Activated B cell treated with CpG ODN at 0.5 μM for 24 hours (primary cell): Measurements from ENCODE around the gene ZNF783. TPM values are rescaled to one million over a fixed set of nuclear protein-coding genes. Genes with fewer than 3 reads are reported as not detected.

Experiments used
- ATAC-seq: fragments of 200-7000 bp; cut with Tn5 transposase; one replicate; pipeline ENCODE4 v1.10.0; 2021; ENCODE audit warnings: low read depth, mild to moderate bottlenecking, moderate library complexity
- CTCF ChIA-PET: fragments of 350-600 bp; sonication (Branson Sonifier 250); formaldehyde crosslinking; loops from one replicate; lab custom pipeline; 2021; ENCODE audit warnings: antibody characterized with exemption; lab: Charles Lee
- POLR2A ChIA-PET: fragments of 350-600 bp; sonication (Branson Sonifier 250); formaldehyde crosslinking; loops from one replicate; lab custom pipeline; 2021; ENCODE audit warnings: antibody characterized with exemption; lab: Charles Lee
- DNase-seq: peaks from one replicate; pipeline ENCODE4 v3.0.0; 2022
- H3K27ac Mint-ChIP-seq: one replicate; pipeline ENCODE4 v1.8.0; 2020; ENCODE audit warnings: mixed read lengths
- H3K27me3 Mint-ChIP-seq: one replicate; pipeline ENCODE4 v1.8.0; 2021; ENCODE audit warnings: mixed read lengths
- H3K36me3 Mint-ChIP-seq: one replicate; pipeline ENCODE4 v1.8.0; 2021; ENCODE audit warnings: low read depth, mixed read lengths
- H3K4me1 Mint-ChIP-seq: one replicate; pipeline ENCODE4 v1.8.0; 2021; ENCODE audit warnings: mixed read lengths
- H3K4me3 Mint-ChIP-seq: one replicate; pipeline ENCODE4 v1.8.0; 2020; ENCODE audit warnings: mild to moderate bottlenecking, mixed read lengths
- H3K9me3 Mint-ChIP-seq: one replicate; pipeline ENCODE4 v1.8.0; 2020; ENCODE audit warnings: mixed read lengths
- CTCF ChIP-seq: fragments of 200-600 bp; IDR thresholded peaks from one replicate; pipeline ENCODE4 v1.8.0; 2022; ENCODE audit warnings: antibody characterized with exemption, mild to moderate bottlenecking
- intact Hi-C: fragments of 100-400 bp; cut with micrococcal nuclease; formaldehyde crosslinking; loops from one replicate; pipeline ENCODE4 v1.15.1; 2024
- total RNA-seq: library from RNA; stranded (reverse); gene quantifications from 2 replicates; pipeline ENCODE4 v1.2.3, GENCODE V29; 2022

ZNF783 gene
- total RNA-seq, 1 donor from 2014 or later: 34.1 TPM

DNA sequence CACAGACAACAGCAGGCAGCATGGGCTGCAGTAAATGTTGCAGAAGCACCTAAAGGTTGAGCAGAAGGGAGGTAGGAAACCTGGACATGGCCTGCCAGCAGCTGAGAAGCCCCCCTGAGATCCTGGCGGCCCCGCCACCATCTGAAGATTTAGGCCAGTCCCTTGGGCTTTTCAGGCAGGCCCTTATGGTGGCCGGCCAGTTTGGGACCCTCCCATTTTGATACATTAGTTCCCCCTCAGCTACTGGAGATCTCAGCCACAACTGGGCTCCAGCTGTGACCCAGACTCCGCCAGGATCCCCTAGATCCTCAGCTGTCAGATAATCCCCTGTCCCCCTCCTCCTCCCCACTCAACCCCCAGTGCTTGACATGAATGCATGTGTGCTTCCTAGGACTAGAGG, 34.4 kb downstream of the ZNF783 start:
- CTCF ChIA-PET: no interaction called here
- POLR2A ChIA-PET: no interaction called here
- no peak overlapping the region for H3K4me3 Mint-ChIP-seq
- DNase-seq (no peak), ATAC-seq (no peak)
- peaks cover 11% of the 10 kb centered on the region for H3K36me3 Mint-ChIP-seq
- no peak for TF ChIP-seq CTCF
- H3K4me1 Mint-ChIP-seq: peaks cover 2% of the 10 kb centered on the region
- peaks cover 5% of the 10 kb centered on the region for H3K9me3 Mint-ChIP-seq
- H3K27me3 Mint-ChIP-seq: no peaks in the 10 kb centered on the region
- H3K27ac Mint-ChIP-seq: no peak overlapping the region
- intact Hi-C loops: no loop called here

- TF ChIP-seq CTCF: no peak
- ChIA-PET POLR2A (no interaction called here), CTCF (no interaction called here)
- ATAC-seq (no peak), DNase-seq (no peak)
- Mint-ChIP-seq H3K27ac (no peak overlapping the region), H3K27me3 (no peaks in the 10 kb centered on the region), H3K4me1 (peaks cover 2% of the 10 kb centered on the region), H3K4me3 (no peak overlapping the region), H3K9me3 (peaks cover 5% of the 10 kb centered on the region), H3K36me3 (peaks cover 8% of the 10 kb centered on the region)
- intact Hi-C loops: no loop called here
Observed at GRCh38 chr7:149297034-149297755, 35.2 kb downstream of the ZNF783 start.

- peaks cover 2% of the 10 kb centered on the region for H3K4me1 Mint-ChIP-seq
- no peak for ATAC-seq
- intact Hi-C loops: no loop called here
- H3K4me3 Mint-ChIP-seq: no peak overlapping the region
- H3K9me3 Mint-ChIP-seq: peaks cover 8% of the 10 kb centered on the region
- H3K27me3 Mint-ChIP-seq: no peaks in the 10 kb centered on the region
- ChIA-PET CTCF (no interaction called here), POLR2A (no interaction called here)
- TF ChIP-seq CTCF: no peak
- no peak overlapping the region for H3K27ac Mint-ChIP-seq
- no peaks in the 10 kb centered on the region for H3K36me3 Mint-ChIP-seq
- DNase-seq: no peak
Observed at GRCh38 chr7:149300620-149301285, 38.8 kb downstream of the ZNF783 start.

- intact Hi-C loops: no loop called here
- H3K27ac Mint-ChIP-seq: no peak overlapping the region
- peaks cover 12% of the 10 kb centered on the region for H3K9me3 Mint-ChIP-seq
- no peak overlapping the region for H3K4me3 Mint-ChIP-seq
- ChIA-PET POLR2A (no interaction called here), CTCF (no interaction called here)
- no peaks in the 10 kb centered on the region for H3K36me3 Mint-ChIP-seq
- DNase-seq (no peak), ATAC-seq (no peak)
- H3K4me1 Mint-ChIP-seq: peaks cover 2% of the 10 kb centered on the region
- no peaks in the 10 kb centered on the region for H3K27me3 Mint-ChIP-seq
- TF ChIP-seq CTCF: no peak
Observed at GRCh38 chr7:149302222-149302621, 40.2 kb downstream of the ZNF783 start.

DNA sequence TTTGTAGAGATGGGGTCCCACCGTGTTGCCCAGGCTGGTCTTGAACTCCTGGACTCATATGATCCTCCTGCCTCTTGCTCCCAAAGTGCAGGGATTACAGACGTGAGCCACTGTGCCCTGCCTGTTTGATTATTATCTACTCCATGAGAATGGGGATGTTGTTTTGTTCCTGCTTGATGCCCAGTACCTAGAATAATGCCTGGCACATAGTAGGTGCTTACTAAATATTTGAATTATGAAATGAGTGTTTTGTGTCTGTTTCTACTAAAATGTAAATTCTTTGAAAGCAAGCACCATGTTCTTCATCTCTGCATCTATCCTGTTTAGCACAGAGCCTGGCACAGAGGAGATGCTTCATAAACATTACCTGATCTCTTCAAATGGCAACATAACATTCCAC, 40.9 kb downstream of the ZNF783 start:
- H3K27ac Mint-ChIP-seq: no peak overlapping the region

More for the DNA sequence above, 40.9 kb downstream of the ZNF783 start:
- CTCF ChIA-PET: no interaction called here
- intact Hi-C loops: no loop called here
- ATAC-seq: no peak
- TF ChIP-seq CTCF: no peak
- Mint-ChIP-seq H3K36me3 (no peaks in the 10 kb centered on the region), H3K4me1 (no peaks in the 10 kb centered on the region), H3K4me3 (no peak overlapping the region), H3K27me3 (no peaks in the 10 kb centered on the region), H3K9me3 (peaks cover 12% of the 10 kb centered on the region)
- DNase-seq: no peak
- POLR2A ChIA-PET: no interaction called here
